Hepatocyte (in vitro differentiated cells): ENCODE measurements around the gene RIN2. TPM values are rescaled to one million over a fixed set of nuclear protein-coding genes. Genes with fewer than 3 reads are reported as not detected.

Experiments used
- DNase-seq: peaks from one replicate; pipeline ENCODE4 v3.0.0-alpha.2; 2016; ENCODE audit warnings: low spot score
- H2AFZ ChIP-seq: fragments of 200-600 bp; sonication (generic); 2 replicates; pipeline ENCODE4 v1.6.0; 2016; ENCODE audit warnings: antibody characterized with exemption, mild to moderate bottlenecking
- H3K27ac ChIP-seq: fragments of 200-600 bp; sonication (generic); 2 replicates; pipeline ENCODE4 v1.5.1; 2016; ENCODE audit warnings: mild to moderate bottlenecking
- H3K27me3 ChIP-seq: fragments of 200-600 bp; sonication (generic); 2 replicates; pipeline ENCODE4 v1.6.1; 2016
- H3K36me3 ChIP-seq: fragments of 200-600 bp; sonication (generic); replicated peaks from 2 replicates; pipeline ENCODE4 v1.5.1; 2016; ENCODE audit warnings: low read depth; ENCODE audit not compliant: insufficient read depth
- H3K4me1 ChIP-seq: fragments of 200-600 bp; sonication (generic); 2 replicates; pipeline ENCODE4 v1.5.1; 2016; ENCODE audit warnings: mild to moderate bottlenecking, moderate library complexity; ENCODE audit not compliant: insufficient read depth
- H3K4me2 ChIP-seq: fragments of 200-600 bp; sonication (generic); 2 replicates; pipeline ENCODE4 v1.6.0; 2016
- H3K4me3 ChIP-seq: fragments of 200-600 bp; sonication (generic); 2 replicates; pipeline ENCODE4 v1.5.1; 2016; ENCODE audit warnings: mild to moderate bottlenecking
- H3K79me2 ChIP-seq: fragments of 200-600 bp; sonication (generic); 2 replicates; pipeline ENCODE4 v1.6.0; 2017; ENCODE audit warnings: mild to moderate bottlenecking
- H3K9me2 ChIP-seq: fragments of 200-600 bp; sonication (generic); replicated peaks from 2 replicates; pipeline ENCODE4 v1.6.0; 2017; ENCODE audit warnings: mild to moderate bottlenecking; ENCODE audit not compliant: insufficient read depth
- H3K9me3 ChIP-seq: fragments of 200-600 bp; sonication (generic); 2 replicates; pipeline ENCODE4 v1.5.1; 2016; ENCODE audit warnings: low read depth, mild to moderate bottlenecking
- H4K20me1 ChIP-seq: fragments of 200-600 bp; sonication (generic); 2 replicates; pipeline ENCODE4 v1.6.0; 2016; ENCODE audit warnings: mild to moderate bottlenecking; ENCODE audit not compliant: insufficient read depth, poor library complexity, severe bottlenecking
- CTCF ChIP-seq: fragments of 200-600 bp; sonication (generic); IDR thresholded peaks from 2 replicates; pipeline ENCODE4 v1.5.1; 2016; ENCODE audit warnings: antibody characterized with exemption, mild to moderate bottlenecking; ENCODE audit not compliant: poor library complexity
- EZH2 ChIP-seq: fragments of 200-600 bp; sonication (generic); IDR thresholded peaks from 2 replicates; pipeline ENCODE4 v1.6.1; 2016; ENCODE audit warnings: antibody characterized with exemption, mild to moderate bottlenecking, borderline replicate concordance
- EZH2phosphoT487 ChIP-seq: fragments of 200-600 bp; sonication (generic); IDR thresholded peaks from one replicate; pipeline ENCODE4 v1.6.1; 2018; ENCODE audit warnings: antibody characterized with exemption, mild to moderate bottlenecking, low read depth, moderate library complexity; ENCODE audit not compliant: unreplicated experiment, severe bottlenecking
- WGBS: methylation state at CpG from one replicate; pipeline ENCODE4 v1.1.6; 2016; ENCODE audit warnings: low lambda C conversion rate; ENCODE audit errors: missing lambda C conversion rate; 5-methylcytosine and 5-hydroxymethylcytosine counted together
- polyA plus RNA-seq: library from polyadenylated mRNA; unstranded; fragments of >200 nt; fragmentation: Nextera tagmentation; extraction: Ambion mirVana; gene quantifications from 2 replicates; pipeline ENCODE4 v1.2.1, GENCODE V29; 2016
- total RNA-seq: library from RNA; depleted of rRNA; stranded (reverse); fragments of >200 nt; gene quantifications from 2 replicates; pipeline ENCODE4 v1.2.3, GENCODE V29; 2014

RIN2 gene
- total and polyA plus RNA-seq, 2 experiments from 2014 or later = 24.5 to 39.0 TPM

- Histone ChIP-seq H3K9me2 (no peaks in the 10 kb centered on the region), H3K36me3 (no peaks in the 10 kb centered on the region), H3K27me3 (no peaks in the 10 kb centered on the region), H3K4me1 (peaks cover 21% of the 10 kb centered on the region), H3K4me2 (no peak overlapping the region), H3K79me2 (no peaks in the 10 kb centered on the region), H4K20me1 (no peaks in the 10 kb centered on the region), H2AFZ (no peak overlapping the region), H3K9me3 (no peaks in the 10 kb centered on the region), H3K4me3 (no peak overlapping the region), H3K27ac (peak overlapping the region; percentile 28)
- no peak for DNase-seq
- TF ChIP-seq CTCF = no peak
- TF ChIP-seq EZH2phosphoT487 = no peak
- no peak for TF ChIP-seq EZH2
- WGBS = 93% methylated on average over 10 of the region's 10 CpGs
These were observed 18.7 kb upstream of the RIN2 start for GRCh38 chr20:19739351-19739750.

DNA sequence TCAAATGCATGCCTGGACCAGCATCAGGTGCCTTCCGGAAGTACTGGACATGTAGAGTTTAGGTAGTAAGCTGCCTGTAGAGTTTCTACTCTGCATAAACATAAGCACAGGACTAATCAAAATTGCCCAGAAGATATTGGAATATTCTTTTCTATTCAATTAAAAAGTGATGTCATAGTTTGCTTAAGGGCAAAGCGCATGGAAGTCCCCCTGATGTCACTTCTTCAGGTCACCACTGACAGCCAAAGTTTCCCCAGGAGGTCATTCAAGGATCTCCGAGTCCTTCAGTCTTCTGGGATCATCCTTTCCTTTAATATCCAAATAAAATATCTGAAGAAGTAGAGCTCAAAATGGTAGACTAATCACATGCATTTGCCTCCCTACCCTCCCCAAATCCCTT, 17.5 kb upstream of the RIN2 start:
- H2AFZ ChIP-seq = no peak overlapping the region
- DNase-seq = no peak
- 80% methylated on average over 3 of the region's 3 CpGs for WGBS
- H3K9me3 ChIP-seq = no peaks in the 10 kb centered on the region
- H3K4me2 ChIP-seq = no peak overlapping the region
- no peaks in the 10 kb centered on the region for H4K20me1 ChIP-seq
- no peaks in the 10 kb centered on the region for H3K79me2 ChIP-seq
- no peaks in the 10 kb centered on the region for H3K27me3 ChIP-seq
- H3K36me3 ChIP-seq = no peaks in the 10 kb centered on the region
- H3K4me3 ChIP-seq = no peak overlapping the region
- H3K9me2 ChIP-seq = no peaks in the 10 kb centered on the region
- peaks cover 18% of the 10 kb centered on the region for H3K4me1 ChIP-seq
- TF ChIP-seq CTCF (no peak), EZH2phosphoT487 (no peak), EZH2 (no peak)
- H3K27ac ChIP-seq = no peak overlapping the region

- Histone ChIP-seq H3K36me3 (no peaks in the 10 kb centered on the region), H3K4me1 (peaks cover 11% of the 10 kb centered on the region), H3K9me3 (no peaks in the 10 kb centered on the region), H3K4me3 (no peak overlapping the region), H3K27me3 (no peaks in the 10 kb centered on the region), H3K27ac (no peak overlapping the region), H3K4me2 (no peak overlapping the region), H2AFZ (no peak overlapping the region), H3K9me2 (no peaks in the 10 kb centered on the region), H4K20me1 (no peaks in the 10 kb centered on the region), H3K79me2 (no peaks in the 10 kb centered on the region)
- TF ChIP-seq EZH2 (no peak), CTCF (no peak), EZH2phosphoT487 (no peak)
- DNase-seq = no peak
- 94% methylated on average over 2 of the region's 2 CpGs for WGBS
These were observed 16.1 kb upstream of the RIN2 start for GRCh38 chr20:19741924-19742323.
